NB4 (cell line): ENCODE results near the gene RCOR3.

ENCODE experiments used
- MYC ChIP-seq: IDR thresholded peaks from 2 replicates; pipeline ENCODE4 v1.6.1; 2011; ENCODE audit warnings: low read depth, low read length
- POLR2A ChIP-seq: IDR thresholded peaks from 2 replicates; pipeline ENCODE4 v1.6.1; 2011; ENCODE audit warnings: mild to moderate bottlenecking; ENCODE audit not compliant: insufficient read length; ENCODE audit errors: extremely low read depth
- TF ChIP-seq, protein P1 (sequence below): IDR thresholded peaks from 2 replicates; pipeline ENCODE4 v1.6.1; 2011; ENCODE audit warnings: low read depth, low read length
- TF ChIP-seq, protein P2 (sequence below): IDR thresholded peaks from one replicate; pipeline ENCODE4 v1.5.1; 2012; ENCODE audit warnings: low read depth, low read length

DNA sequence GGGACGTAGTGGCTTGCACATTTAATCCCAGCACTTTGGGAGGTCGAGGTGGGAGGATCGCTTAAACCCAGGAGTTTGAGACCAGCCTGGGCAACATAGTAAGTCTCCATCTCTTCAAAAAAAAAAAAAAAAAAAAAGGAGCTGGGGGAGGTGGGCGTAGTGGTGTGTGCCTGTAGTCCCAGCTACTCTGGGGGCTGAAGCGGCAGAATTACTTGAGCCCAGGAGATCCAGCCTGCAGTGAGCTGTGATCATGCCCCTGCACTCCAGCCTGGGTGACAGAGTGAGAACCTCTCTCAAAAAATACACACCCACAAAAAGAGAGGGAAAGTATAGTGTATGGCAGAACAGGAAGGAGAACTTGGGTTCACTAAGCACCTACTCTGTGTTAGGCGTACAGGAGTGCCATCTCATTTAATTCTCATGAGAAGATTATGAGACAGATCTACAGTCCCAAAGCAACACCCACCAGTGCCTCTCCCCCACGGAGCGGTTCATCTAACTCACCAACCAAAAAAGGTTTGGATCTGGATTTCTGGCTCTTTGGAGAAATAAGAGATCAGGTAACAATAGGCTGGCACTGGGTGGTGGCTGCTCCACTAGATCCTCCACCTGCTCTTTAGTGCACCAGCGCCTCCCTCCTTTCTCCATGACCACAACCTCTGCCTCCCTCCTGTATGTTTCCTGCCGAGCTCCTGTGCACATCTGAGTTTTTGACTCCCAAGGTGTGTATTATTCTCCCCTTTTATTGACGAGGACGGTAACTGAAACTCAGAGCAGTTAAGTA lies 66.0 kb downstream of the RCOR3 start:
- TF ChIP-seq, protein P1, sequence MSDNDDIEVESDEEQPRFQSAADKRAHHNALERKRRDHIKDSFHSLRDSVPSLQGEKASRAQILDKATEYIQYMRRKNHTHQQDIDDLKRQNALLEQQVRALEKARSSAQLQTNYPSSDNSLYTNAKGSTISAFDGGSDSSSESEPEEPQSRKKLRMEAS = no peak
- TF ChIP-seq, protein P2, sequence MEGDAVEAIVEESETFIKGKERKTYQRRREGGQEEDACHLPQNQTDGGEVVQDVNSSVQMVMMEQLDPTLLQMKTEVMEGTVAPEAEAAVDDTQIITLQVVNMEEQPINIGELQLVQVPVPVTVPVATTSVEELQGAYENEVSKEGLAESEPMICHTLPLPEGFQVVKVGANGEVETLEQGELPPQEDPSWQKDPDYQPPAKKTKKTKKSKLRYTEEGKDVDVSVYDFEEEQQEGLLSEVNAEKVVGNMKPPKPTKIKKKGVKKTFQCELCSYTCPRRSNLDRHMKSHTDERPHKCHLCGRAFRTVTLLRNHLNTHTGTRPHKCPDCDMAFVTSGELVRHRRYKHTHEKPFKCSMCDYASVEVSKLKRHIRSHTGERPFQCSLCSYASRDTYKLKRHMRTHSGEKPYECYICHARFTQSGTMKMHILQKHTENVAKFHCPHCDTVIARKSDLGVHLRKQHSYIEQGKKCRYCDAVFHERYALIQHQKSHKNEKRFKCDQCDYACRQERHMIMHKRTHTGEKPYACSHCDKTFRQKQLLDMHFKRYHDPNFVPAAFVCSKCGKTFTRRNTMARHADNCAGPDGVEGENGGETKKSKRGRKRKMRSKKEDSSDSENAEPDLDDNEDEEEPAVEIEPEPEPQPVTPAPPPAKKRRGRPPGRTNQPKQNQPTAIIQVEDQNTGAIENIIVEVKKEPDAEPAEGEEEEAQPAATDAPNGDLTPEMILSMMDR = no peak
- TF ChIP-seq POLR2A (no peak), MYC (no peak)
